GM21723 (cell line): ENCODE data around the gene WDR64.
"Not testable (repeated sequence)": the region's sequence is repeated elsewhere in the genome, so short reads cannot be mapped to it uniquely, and the experiment has no call there.

Source experiments
- ATAC-seq: cut with Tn5 transposase; IDR thresholded peaks from one replicate; pipeline ENCODE4 v1.9.1; 2021; ENCODE audit warnings: mild to moderate bottlenecking, moderate library complexity; ENCODE audit not compliant: unreplicated experiment

WDR64 gene

DNA sequence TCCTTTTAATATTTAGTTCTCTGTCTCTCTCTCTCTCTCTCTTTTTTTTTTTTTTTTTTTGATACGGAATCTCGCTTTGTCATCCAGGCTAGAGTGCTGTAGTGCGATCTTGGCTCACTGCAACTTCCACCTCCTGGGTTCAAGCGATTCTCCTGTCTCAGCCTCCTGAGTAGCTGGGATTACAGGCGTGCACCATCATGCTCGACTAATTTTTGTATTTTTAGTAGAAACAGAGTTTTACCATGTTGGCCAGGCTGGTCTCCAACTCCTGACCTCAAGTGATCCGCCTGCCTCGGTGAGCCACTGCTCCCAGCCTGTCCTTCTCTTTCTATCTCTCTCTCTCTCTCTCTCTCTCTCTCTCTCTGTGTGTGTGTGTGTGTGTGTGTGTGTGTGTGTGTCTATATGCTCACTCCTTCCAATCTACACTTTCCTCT, 83.4 kb downstream of the WDR64 start:
- ATAC-seq = not testable (repeated sequence)

DNA sequence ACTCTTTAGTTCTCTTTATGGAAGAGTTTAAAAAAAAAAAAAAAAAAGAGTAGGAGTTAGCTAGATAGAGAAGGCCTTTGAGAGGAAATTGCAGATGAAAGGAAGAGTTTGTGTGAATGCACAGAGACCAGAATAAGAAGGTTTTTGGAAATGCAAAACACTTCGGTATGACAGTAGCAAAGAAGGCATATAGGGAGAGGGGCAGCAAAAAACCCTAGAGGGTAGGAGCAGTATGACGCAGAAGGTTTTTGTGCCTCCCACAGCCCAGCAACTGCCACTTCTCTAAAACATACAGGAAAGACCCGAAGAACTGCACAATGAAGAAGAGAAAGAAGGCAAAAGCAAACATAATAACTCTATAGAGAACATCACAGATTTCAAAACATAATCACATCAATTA, 84.3 kb downstream of the WDR64 start:
- ATAC-seq = no peak

DNA sequence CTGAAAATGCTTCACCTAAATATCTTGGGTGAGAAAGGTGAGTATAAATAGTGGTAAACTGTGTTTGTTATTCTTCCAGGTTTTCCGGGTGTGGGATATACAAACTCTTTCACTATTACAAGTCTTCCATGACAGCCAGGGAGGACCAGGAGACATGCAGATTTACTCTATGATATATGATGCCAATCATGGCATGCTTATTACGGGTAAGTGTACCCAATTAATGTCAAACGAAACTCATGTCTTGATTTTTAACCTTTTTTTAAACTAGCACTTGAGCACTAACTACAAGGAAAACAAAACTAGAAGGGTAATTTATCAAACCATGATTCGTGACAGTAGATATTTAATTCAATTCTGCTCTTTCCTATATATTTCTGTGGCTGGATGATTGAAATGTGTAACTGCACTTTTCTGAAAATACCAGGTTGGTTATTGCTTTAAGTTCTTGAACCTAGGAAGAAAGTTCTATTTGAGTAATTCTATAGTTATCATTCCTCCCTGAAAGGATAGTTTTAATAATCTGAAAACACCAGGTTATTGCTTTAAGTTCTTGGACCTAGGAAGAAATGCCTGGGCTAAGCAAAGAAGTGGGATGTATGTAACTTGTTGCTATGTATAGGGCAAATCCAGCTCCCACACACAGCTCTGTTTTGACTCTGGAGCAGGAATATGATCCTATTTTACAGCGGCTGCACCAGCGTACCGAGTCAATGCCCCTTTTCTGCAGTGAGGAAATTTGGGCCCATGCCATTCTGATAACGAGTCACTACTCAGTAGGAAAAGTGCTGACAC, 86.4 kb downstream of the WDR64 start:
- no peak for ATAC-seq

DNA sequence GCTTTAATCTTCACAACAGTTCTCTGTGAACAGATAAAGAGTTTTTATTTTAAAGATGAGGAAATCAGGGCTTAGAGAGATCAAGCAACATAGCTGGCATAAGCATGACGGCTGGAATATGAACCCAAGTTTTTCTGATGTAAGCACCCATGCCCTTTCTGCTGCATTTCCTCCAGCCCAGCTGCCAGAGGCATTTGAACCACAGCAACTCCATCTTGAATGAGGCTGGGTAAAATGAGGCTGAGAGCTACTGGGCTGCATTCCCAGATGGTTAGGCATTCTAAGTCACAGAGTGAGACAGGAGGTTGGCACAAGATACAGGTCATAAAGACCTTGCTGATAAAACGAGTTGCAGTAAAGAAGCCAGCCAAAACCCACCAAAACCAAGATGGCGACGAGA, 90.0 kb downstream of the WDR64 start:
- ATAC-seq = no peak

DNA sequence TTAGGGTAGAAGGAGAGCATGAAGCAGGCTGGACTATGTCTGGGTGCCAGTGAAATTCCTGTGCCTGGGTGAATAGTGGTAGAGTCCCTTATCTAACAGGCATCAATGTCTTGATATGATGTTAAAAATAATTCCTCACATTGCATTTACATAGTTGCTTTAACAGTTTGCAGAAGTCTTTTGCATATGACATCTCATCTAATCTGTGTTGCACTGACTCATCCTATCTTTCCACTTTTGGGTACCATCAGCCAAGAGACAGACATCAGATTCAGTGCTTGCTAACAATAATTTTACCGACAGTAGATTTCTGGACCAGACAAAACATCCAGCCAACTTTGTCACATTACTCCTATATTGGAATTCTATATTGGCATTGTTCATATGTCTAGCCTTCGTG, 92.5 kb downstream of the WDR64 start:
- ATAC-seq = no peak

DNA sequence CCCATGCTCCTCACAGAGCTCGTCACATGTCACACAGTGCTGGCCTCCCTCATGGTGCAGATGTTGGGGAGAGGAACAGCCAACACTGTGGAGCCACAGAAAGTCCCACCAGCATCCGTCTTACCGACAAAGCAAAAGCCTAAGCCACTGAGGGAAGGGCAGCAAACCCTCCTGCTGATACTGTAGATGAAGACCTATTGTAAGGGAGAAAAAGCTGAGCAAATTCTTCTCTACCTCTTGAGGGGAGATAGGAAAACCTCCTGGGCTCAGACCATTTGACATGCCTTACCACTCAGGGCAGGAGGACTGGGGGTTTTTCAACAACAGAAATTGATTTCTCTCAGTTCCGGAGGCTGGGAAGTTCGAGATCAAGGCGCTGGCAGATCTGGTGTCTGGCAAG, 95.9 kb downstream of the WDR64 start:
- no peak for ATAC-seq

DNA sequence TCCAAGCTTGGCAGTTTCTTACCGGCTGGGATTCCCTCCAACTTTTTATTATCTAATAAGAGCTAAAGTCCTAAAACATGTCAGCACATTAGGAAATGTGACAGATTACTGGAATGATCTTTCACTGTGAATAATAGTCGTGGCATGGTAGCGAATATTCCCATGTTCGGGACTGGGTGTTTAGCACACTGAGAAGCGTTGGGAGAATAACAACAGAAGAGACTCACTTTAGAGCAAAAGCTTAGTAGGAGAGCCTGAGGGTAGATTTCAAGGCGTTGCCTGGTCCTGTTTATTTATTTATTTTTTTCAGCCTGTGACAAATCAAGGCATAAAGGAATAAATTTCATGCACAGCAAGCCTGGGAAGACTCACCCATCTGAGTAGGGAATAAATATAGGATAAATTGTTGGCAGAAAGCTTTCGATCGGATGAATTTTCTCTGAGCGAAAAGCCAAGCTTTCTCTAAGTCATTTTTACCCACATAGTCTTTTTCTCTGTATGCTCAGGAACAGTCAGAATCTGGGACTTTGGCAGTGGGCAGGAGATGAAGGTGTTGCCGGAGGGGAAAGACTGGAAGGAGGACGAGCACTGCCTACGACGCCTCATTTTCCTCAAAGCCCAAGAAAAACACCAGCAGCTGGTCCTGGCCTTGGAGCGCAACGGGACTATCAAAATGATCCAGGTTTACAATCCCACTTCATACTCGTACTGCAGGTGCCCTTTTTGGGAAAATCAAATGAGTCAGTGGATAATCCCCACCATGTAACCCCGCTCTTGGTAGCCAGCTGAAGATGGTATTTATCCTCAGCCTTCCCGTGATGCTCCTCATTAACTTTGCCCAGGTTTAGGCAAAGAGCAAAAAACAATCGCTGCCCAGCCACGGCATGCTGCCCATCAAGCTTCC, 97.2 kb downstream of the WDR64 start:
- no peak for ATAC-seq

DNA sequence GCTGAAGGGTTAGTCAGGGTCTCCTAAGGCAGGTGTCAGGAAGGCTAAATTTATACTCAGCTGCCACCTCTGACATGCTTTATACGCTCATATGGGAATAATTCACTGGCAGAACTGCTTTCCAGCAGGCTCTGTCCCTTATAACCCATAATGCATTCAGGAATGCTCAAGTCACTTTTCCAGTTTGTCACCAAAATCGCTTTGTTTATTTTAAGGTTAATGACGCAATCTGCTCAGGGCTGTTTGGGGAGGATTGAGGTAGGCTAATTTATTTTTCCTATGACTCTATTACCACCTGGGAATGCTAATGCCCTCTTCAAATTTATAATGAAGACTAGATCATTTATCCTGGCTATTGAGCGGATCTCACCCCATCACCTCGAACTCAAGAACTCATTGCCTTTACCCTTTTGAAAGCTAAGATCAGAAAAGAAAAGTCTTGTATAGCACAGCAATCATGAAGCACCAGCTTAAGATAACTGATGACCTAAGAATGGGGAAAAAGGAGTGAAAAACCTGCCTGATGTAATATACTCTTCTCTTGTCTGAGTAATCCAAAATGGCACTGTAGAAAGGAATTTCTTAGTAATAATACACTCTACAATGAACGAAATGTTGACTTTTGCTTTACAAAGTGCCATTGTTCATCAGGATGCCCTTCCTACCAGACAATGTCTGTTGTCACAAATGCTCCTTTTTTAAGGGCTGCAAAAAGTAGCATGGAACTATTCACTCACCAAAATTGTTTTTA, 98.0 kb downstream of the WDR64 start:
- ATAC-seq = no peak

DNA sequence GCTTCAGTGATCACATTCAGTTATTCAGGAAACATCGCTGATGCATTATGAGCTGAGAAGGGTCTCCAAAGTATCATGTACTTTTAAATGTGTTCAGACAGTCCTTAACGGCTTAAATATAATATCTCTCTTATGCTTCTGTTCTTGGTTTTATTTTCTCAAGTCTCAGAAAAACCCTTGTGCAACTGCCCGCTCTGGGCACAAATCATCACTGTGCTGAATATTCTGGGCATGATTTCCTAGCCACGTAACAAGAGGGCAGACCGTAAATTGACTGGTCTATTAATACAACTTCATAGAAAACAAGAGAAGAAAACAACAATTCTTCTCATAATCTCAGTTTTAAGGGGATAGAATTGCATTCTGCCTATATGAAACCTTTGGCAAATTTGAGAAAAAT, 99.4 kb downstream of the WDR64 start:
- ATAC-seq = no peak

DNA sequence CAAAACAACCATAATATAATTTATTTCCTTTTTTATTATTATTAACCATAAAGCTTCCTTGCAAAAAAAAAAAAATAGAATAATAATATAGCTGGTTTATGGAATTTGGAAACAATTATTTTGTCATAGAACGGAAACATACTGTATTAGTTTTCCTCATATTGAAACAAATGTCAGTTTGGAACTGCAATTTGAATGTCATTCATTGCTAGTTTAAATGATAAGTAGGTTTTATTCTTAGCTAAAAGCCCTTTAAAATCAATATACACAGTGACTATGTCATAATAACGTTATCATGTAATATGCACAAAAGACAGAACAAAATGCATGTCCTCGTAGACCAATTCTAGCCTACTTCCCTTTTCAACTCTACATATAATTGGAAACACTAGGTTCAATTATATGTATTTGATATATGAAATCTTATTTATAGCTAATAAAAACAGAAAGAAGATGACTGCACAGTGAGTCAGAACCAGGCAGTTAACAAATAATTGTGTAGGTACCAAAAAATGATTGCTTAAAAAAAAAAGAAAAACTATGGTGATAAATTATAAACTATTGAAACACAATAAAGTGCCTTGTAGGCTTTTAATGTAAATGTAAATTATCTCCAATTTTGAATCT, 110.7 kb downstream of the WDR64 start:
- no peak for ATAC-seq

DNA sequence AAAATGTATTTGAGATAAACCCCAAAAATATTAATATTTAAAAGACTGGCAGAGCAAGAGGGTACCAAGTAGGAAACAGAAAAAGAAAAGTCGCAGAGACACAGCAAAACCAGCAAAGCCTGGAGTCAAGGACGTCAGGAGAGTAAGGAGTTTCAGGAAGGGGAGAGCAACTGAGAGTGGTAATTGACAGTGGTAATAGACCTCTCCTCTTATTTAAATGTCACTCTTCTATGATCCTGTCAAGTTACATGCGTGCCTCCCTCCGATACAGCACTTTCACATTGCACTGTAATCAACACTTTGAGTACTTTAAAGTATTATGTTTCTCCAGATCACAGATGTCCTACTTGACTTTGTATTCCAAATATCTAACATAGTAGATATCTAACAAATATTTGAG, 113.3 kb downstream of the WDR64 start:
- no peak for ATAC-seq

DNA sequence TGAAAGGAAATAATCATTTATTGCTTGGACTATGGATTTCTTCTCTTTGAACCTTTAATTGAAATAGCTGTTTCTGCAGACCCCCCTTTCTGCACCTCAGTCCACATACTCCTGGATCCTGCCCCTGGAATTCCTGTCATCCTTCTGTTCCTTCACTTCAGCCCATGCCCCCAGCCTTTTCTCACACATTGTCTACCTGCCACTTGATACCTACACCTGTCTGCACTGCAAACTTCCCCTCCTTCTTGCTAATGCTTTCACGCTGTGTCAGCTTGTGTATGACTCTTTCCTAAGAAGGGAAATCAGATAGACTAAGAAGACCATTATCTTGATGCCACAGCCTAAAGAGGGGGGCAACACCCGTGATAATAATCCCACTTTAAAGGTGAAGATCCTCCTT, 115.7 kb downstream of the WDR64 start:
- no peak for ATAC-seq

DNA sequence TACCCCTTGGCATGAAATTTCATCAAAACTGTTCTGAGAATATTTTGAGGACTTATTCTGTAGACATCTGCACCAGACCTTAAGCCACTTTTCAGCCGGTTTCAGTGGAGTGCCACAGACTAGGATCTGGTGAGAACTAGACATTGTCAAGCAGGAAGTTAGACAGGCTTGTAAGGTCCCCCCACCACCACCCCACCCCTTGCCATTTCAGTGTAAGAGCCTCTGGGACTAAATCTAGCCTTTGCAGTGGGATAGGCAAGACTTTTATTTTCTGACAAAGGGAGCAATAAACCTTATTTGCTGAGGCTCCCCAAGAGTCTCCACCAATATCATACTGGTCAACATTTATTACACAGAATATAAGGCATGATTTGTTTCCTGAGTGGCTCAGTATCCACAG, 118.0 kb downstream of the WDR64 start:
- no peak for ATAC-seq

DNA sequence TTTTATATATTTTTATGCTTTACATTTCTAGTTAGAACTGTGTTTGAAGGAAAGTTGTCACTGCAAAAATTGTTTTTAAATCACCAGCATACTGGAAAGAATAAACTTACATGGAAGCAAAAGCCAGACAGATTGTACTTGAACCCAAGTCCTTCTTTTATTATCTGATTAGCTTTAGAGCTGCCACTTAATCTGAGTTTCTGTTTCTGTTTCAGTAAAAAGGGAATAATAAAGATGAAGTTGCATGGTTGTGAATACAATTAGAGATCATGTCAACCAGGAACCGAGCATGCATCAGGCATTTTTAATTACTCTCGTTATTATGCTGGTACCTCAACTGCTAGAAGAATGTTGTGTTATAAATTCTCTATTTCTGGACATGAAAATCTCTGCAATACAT, 119.0 kb downstream of the WDR64 start:
- ATAC-seq = no peak

DNA sequence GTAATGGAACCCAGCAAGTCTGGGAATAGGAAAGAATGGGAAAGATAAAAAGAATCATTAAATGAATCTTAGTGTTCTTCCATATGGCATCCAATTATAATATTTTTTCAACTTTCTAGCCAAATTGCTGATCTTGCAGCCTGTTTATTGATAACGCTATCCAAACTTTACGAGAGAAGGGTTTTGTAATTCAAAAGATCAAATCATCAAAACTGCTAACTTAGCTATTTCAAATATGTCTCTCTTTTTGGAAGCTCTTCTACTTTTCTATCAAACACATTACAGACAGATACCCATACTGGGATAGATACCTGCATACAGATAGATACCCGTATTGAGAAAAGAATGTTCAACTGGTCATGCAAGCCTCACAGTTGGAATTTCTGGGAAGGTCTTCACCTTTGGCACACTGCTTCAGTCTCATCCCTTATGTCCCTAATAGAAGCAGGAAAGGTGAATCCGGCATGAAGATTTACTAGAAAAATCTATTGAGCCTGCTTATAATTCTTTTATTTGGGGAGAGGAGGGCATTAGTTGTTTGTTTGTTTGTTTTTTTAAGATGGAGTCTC, 120.9 kb downstream of the WDR64 start:
- ATAC-seq = no peak

DNA sequence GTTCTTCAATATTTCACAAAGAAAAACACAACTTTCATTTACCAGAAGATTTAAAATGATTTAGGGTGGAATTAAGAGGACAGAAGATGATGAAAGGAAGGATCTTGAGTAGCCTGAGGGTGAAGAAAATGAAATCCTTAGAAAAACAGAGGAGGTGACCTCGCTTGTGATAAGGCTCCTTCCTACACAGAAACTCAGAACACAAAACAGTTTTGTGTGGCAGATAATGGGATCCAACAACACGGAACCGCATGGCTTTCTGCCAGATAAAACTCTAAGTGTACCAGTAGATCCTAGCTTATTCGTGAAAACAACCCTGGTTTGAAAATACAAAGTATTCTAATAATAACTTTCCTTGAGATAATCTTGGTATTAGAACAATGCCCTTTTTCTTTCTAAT, 121.9 kb downstream of the WDR64 start:
- ATAC-seq = no peak

DNA sequence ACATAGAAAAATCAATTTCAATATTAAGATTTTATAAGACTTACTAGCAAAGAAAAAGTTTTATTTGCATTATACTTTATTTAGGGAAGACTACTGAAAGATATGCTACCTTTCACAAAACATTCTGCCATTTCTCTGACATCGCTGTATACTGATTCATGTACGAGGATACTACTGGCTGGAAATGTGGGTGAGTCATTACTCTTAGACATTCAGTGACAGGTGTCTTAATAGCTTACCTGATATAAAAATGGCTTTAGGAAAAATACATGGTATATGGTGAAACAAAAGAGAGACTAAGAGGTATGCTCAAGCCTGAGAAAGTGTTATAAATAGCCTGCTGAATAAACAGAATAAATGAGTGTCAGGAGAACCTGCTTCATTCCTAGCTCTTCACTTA, 122.9 kb downstream of the WDR64 start:
- ATAC-seq = no peak

DNA sequence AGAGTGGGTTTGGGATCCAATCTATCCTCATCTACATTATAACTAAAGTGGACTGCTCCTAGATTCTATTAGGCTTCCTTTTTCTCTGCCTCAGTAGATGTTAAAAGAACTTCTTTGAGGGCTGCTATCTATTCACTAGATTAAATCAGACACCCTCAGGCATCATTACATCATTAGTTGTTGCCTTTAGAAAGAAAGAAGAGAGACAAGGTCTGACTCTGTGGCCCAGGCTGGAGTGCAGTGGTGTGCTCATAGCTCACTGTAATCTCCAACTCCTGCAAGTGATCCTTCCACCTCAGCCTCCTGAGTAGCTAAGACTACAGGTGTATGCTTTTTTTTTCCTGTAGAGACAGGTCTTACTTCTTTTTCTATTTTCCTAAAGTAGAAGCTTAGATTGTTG, 124.8 kb downstream of the WDR64 start:
- ATAC-seq = no peak

DNA sequence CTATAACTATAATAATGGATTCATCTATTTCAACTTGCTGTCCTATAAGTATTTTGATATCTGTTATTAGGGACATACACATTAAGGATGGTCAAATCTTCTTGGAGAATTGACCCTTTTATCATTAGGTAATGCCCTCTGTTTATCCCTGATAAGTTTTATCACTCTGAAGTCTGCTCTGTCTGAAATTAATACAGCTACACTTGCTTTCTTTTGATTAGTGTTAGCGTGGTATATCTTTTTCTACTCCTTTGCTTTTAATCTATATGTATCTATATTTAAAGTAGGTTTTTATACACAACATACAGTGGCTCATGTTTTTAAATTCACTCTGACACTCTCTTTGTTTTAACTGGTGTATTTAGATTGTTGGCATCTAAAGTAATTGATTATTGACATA, 126.0 kb downstream of the WDR64 start:
- no peak for ATAC-seq

DNA sequence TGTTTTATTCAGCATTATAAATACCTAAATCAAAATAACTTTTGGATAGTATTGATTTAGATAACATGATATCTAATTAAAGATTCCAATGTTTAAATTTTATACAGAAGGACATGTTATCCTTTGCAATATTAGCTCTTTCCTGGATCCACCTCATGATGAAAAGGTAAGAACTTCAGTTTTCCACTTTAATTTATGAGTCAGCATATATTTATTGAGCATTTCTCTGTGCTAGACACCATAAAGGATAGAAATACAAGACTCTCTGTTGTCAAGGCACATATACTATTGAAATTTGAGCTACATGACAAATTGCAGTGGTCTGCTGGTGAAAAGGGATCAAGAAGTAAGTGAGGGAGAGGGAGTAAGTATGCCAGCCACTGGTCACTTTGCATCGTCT, 127.8 kb downstream of the WDR64 start:
- no peak for ATAC-seq

DNA sequence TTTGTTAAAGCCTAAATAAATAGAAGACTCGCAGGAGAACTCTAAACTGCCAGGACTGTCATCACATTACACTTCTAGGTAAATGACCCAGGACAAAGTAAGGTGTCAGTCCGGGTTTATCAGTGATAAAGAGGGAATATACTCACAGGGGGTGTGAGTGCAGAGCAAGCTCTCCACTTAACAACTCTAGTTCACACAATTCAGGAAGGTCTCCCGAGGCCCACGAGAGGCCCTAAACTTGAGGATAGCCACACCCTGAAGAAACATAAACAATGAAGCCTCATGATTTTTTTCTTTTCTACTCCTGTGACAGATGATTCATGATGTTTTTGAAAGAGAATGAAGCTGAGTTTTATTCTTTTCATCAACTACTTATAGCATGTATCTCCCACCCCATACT, 130.3 kb downstream of the WDR64 start:
- ATAC-seq = no peak
